ENCODE data around the gene C17orf75. TPM values are rescaled to one million over a fixed set of nuclear protein-coding genes. Genes with fewer than 3 reads are reported as not detected.

C17orf75 gene
- total RNA-seq, 3 donors from 2014 or later (not counting 1 experiment from before 2014, with no cell fraction given), result 12.7 to 18.8 (median 13.3) TPM

DNA sequence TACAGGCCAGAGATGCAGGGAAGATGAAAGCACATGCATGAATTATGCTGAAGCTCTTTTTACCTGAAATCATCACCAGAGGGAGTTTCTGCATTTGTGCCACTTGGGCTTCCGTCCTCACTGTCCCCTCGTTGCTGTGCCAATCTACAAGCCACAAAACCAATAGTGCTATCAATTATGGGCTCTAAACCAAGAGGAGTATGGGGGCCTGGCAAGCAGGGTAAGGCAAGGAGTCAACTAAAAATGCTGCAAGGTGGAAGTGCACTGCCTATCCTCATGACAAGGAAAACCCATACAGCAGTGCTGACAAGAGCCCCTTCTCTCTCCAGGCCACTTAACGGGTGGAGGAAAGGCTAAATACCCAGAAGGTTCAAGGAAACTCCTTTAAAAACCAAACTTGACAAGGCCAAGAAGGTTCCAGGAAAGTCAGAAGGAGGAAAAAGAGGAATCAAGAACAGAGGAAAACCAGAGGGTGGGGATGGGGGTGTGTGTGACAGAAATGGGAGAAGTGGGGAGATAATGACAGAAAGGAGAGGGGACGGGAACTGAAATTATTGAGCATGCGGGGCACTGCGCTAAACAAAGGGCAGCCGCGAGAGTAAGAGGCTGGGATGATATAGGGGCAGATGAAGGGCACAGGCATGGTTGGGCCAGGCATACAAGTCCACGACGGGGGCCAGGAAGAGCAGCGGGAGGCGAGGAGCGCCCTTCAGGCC is 674 bp downstream of the C17orf75 start:
- peak overlapping the region; percentile 91 for H3K4me3 ChIP-seq (ENCODE audit: low read length)
- Mint-ChIP-seq H3K9me3 (no peaks in the 10 kb centered on the region), H3K4me3 (peak overlapping the region; percentile 94), H3K4me1 (peaks cover 25 to 27% of the 10 kb centered on the region in 2 donors), H3K27ac (peak overlapping the region; percentile 84 to 96), H3K27me3 (ENCODE audit: low read depth in 2 of 2) (no peaks in the 10 kb centered on the region), H3K36me3 (no peaks in the 10 kb centered on the region)
- H3K27ac ChIP-seq (ENCODE audit: low read length), result peak overlapping the region; percentile 88
- H3K36me3 ChIP-seq (ENCODE audit: control insufficient read depth, insufficient read depth, low read length), result peaks cover 16% of the 10 kb centered on the region
- WGBS (ENCODE audit: insufficient coverage), result 0% methylated on average over 13 of the region's 13 CpGs
- DNase-seq (peak in 1 of 2 donors; percentile 84), ATAC-seq (peak; percentile 35 to 54 (median 52))
- peaks cover 21% of the 10 kb centered on the region for H3K4me1 ChIP-seq (ENCODE audit: control insufficient read depth, insufficient read depth, low read length)
- no peaks in the 10 kb centered on the region for H3K27me3 ChIP-seq (ENCODE audit: control insufficient read depth, insufficient read depth, low read length)
- TF ChIP-seq, protein P1, sequence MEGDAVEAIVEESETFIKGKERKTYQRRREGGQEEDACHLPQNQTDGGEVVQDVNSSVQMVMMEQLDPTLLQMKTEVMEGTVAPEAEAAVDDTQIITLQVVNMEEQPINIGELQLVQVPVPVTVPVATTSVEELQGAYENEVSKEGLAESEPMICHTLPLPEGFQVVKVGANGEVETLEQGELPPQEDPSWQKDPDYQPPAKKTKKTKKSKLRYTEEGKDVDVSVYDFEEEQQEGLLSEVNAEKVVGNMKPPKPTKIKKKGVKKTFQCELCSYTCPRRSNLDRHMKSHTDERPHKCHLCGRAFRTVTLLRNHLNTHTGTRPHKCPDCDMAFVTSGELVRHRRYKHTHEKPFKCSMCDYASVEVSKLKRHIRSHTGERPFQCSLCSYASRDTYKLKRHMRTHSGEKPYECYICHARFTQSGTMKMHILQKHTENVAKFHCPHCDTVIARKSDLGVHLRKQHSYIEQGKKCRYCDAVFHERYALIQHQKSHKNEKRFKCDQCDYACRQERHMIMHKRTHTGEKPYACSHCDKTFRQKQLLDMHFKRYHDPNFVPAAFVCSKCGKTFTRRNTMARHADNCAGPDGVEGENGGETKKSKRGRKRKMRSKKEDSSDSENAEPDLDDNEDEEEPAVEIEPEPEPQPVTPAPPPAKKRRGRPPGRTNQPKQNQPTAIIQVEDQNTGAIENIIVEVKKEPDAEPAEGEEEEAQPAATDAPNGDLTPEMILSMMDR (IDR thresholded peaks at IDR 0.05), result no peak
- intact Hi-C loops (cut with micrococcal nuclease), result loop anchor here (1.0 kb wide), 1 partner anchor 9 kb away; the partner anchor contains the start of gene ZNF207
- H3K9me3 ChIP-seq (ENCODE audit: control insufficient read depth, insufficient read depth, low read length), result no peaks in the 10 kb centered on the region

DNA sequence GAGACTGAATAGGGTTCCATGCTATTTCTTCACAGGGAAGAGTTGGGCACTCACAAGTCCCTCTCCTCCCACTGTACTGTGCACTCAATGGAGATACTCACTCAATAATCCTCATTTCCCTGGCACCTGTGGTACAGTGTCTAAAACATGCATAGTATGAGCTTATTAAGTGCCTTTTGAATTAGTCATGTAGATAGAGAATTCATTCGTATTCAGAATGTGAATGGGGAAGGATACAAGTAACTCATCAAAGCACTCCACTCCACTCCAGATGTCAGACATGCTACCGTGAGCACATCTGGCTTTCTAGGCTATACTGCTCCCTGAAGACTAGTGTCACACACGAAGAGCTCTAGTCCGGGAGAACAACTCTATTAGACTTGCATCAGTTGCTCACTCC is 6.3 kb downstream of the C17orf75 start:
- no peaks in the 10 kb centered on the region for H3K27me3 Mint-ChIP-seq (ENCODE audit: low read depth in 2 of 2)

DNA sequence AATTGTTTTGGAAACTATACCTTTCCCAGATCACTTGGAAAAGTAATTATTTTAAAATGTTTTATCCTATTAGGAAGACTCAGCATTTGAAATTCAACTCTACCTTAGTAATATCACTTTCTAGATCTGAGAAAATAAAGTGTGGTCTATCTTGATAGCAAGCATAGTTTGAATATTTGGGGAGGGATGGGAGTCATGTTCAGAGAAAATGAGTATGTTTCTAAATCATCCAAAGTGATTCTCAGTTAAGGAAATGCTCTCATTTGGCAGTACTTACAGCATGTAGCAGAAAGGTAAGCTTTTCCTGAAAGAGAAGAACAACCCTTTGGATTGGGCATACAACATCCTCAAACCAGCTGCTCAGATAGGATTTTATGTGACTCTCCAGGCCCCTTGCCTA is 6.9 kb downstream of the C17orf75 start:
- peaks cover 29% of the 10 kb centered on the region for H3K36me3 ChIP-seq (ENCODE audit: control insufficient read depth, insufficient read depth, low read length)
- H3K27me3 ChIP-seq (ENCODE audit: control insufficient read depth, insufficient read depth, low read length), result no peaks in the 10 kb centered on the region
- H3K27ac Mint-ChIP-seq, result peak overlapping the region in 1 of 2 donors; percentile 8
- H3K4me3 Mint-ChIP-seq, result no peak overlapping the region
- no peaks in the 10 kb centered on the region for H3K36me3 Mint-ChIP-seq
- H3K27ac ChIP-seq (ENCODE audit: low read length), result no peak overlapping the region
- no peak for DNase-seq
- peaks cover 21 to 23% of the 10 kb centered on the region in 2 donors for H3K4me1 Mint-ChIP-seq
- H3K9me3 Mint-ChIP-seq, result no peaks in the 10 kb centered on the region
- intact Hi-C loops (cut with micrococcal nuclease), result no loop called here
- no peaks in the 10 kb centered on the region for H3K9me3 ChIP-seq (ENCODE audit: control insufficient read depth, insufficient read depth, low read length)
- peaks cover 14% of the 10 kb centered on the region for H3K4me1 ChIP-seq (ENCODE audit: control insufficient read depth, insufficient read depth, low read length)
- TF ChIP-seq, protein P1 (IDR thresholded peaks at IDR 0.05), result no peak
- no peak overlapping the region for H3K4me3 ChIP-seq (ENCODE audit: low read length)
- ATAC-seq, result no peak
- no peaks in the 10 kb centered on the region for H3K27me3 Mint-ChIP-seq (ENCODE audit: low read depth in 2 of 2)

More for the DNA sequence above, 6.3 kb downstream of the C17orf75 start:
- TF ChIP-seq, protein P1 (IDR thresholded peaks at IDR 0.05), result no peak
- Histone ChIP-seq H3K4me1 (ENCODE audit: control insufficient read depth, insufficient read depth, low read length) (peaks cover 14% of the 10 kb centered on the region), H3K4me3 (ENCODE audit: low read length) (no peak overlapping the region), H3K27ac (ENCODE audit: low read length) (no peak overlapping the region), H3K27me3 (ENCODE audit: control insufficient read depth, insufficient read depth, low read length) (no peaks in the 10 kb centered on the region), H3K36me3 (ENCODE audit: control insufficient read depth, insufficient read depth, low read length) (peaks cover 29% of the 10 kb centered on the region), H3K9me3 (ENCODE audit: control insufficient read depth, insufficient read depth, low read length) (no peaks in the 10 kb centered on the region)
- Mint-ChIP-seq H3K36me3 (no peaks in the 10 kb centered on the region), H3K27ac (no peak overlapping the region), H3K4me3 (no peak overlapping the region), H3K9me3 (no peaks in the 10 kb centered on the region), H3K4me1 (peaks cover 15 to 18% of the 10 kb centered on the region in 2 donors)
- intact Hi-C loops (cut with micrococcal nuclease), result no loop called here
- DNase-seq (no peak), ATAC-seq (no peak)
- WGBS (ENCODE audit: insufficient coverage), result 92% methylated on average over 3 of the region's 4 CpGs
